ENCODE data around the gene VKORC1L1.

- TF ChIP-seq CTCF (IDR thresholded peaks at IDR 0.05; ENCODE audit: extremely low read depth in 1 of 2, insufficient read depth in 1 of 2, low read depth in 1 of 2, low read length in 2 of 2) (no peak), EZH2 (IDR thresholded peaks at IDR 0.05; ENCODE audit: borderline replicate concordance, low read depth, low read length, severe bottlenecking) (no peak), JUN (IDR thresholded peaks at IDR 0.05; ENCODE audit: borderline replicate concordance, insufficient read depth, insufficient read length, low read depth) (no peak), MAX (IDR thresholded peaks at IDR 0.05; ENCODE audit: insufficient read depth, insufficient read length) (no peak), POLR2A (IDR thresholded peaks at IDR 0.05; ENCODE audit: low read depth, low read length) (no peak)
Observed at GRCh38 chr7:65974191-65974801, 101.4 kb downstream of the VKORC1L1 start.

Measured in endothelial cell of umbilical vein (primary cell).